SU-DHL-6 (cell line): ENCODE measurements around the gene UBXN10.

Experiments used
- H2AFZ ChIP-seq: fragments of 200-600 bp; sonication (generic); 2 replicates; pipeline ENCODE4 v1.6.1; 2014; ENCODE audit warnings: low read depth, mild to moderate bottlenecking, moderate library complexity, mixed read lengths, antibody characterized with exemption, low read length; ENCODE audit not compliant: severe bottlenecking
- H3F3A ChIP-seq: fragments of 200-600 bp; shearing (Covaris generic); 2 replicates; pipeline ENCODE4 v1.6.0; 2016; ENCODE audit warnings: antibody characterized with exemption, mild to moderate bottlenecking; ENCODE audit not compliant: insufficient read depth
- H3K27ac ChIP-seq: fragments of 200-600 bp; sonication (generic); 2 replicates; pipeline ENCODE4 v1.5.1; 2016; ENCODE audit warnings: low read depth, mild to moderate bottlenecking, low read length, moderate library complexity, mixed read lengths
- H3K27me3 ChIP-seq: fragments of 200-600 bp; sonication (generic), shearing (Covaris generic); 2 replicates; pipeline ENCODE4 v1.6.0; 2014; ENCODE audit warnings: mild to moderate bottlenecking, low read length
- H3K36me3 ChIP-seq: fragments of 200-600 bp; sonication (generic); 2 replicates; pipeline ENCODE4 v1.6.1; 2014; ENCODE audit warnings: mild to moderate bottlenecking, low read length, mixed read lengths
- H3K4me2 ChIP-seq: fragments of 300-600, 200-600 bp; shearing (Covaris generic), sonication (generic); 2 replicates; pipeline ENCODE4 v1.6.0; 2014; ENCODE audit warnings: low read length, low read depth, mild to moderate bottlenecking; ENCODE audit not compliant: poor library complexity, severe bottlenecking
- H3K4me3 ChIP-seq: fragments of 200-600 bp; sonication (generic); 2 replicates; pipeline ENCODE4 v1.5.1; 2014; ENCODE audit warnings: antibody characterized with exemption, low read length, mild to moderate bottlenecking, mixed read lengths; ENCODE audit not compliant: insufficient read depth, poor library complexity, severe bottlenecking
- H3K79me2 ChIP-seq: fragments of 200-600 bp; sonication (generic); 2 replicates; pipeline ENCODE4 v1.6.1; 2014; ENCODE audit warnings: mild to moderate bottlenecking, low read length, moderate library complexity; ENCODE audit not compliant: insufficient read depth
- H3K9ac ChIP-seq: fragments of 200-600 bp; sonication (generic); 2 replicates; pipeline ENCODE4 v1.7.0; 2014; ENCODE audit warnings: mild to moderate bottlenecking, low read length
- H3K9me2 ChIP-seq: fragments of 200-600 bp; sonication (generic); replicated peaks from 2 replicates; pipeline ENCODE4 v1.6.1; 2014; ENCODE audit warnings: low read length; ENCODE audit not compliant: insufficient read depth
- H3K9me3 ChIP-seq: fragments of 200-600 bp; sonication (generic); 2 replicates; pipeline ENCODE4 v1.6.1; 2014; ENCODE audit warnings: low read length, mixed read lengths; ENCODE audit not compliant: insufficient read depth
- H4K20me1 ChIP-seq: fragments of 200-600 bp; sonication (generic); 2 replicates; pipeline ENCODE4 v1.6.1; 2014; ENCODE audit warnings: low read depth, mild to moderate bottlenecking, antibody characterized with exemption, low read length, moderate library complexity, mixed read lengths
- CTCF ChIP-seq: fragments of 200-600 bp; sonication (generic); IDR thresholded peaks from one replicate; pipeline ENCODE4 v1.5.1; 2017; ENCODE audit warnings: antibody characterized with exemption, mild to moderate bottlenecking, low read length, moderate library complexity; ENCODE audit not compliant: insufficient read depth, poor library complexity, severe bottlenecking
- EZH2phosphoT487 ChIP-seq: fragments of 200-600 bp; sonication (generic), shearing (Covaris generic); conservative IDR thresholded peaks from 2 replicates; pipeline ENCODE4 v1.6.1; 2018; ENCODE audit warnings: mild to moderate bottlenecking, antibody characterized with exemption, low read length, moderate library complexity, mixed read lengths

Gene UBXN10

DNA sequence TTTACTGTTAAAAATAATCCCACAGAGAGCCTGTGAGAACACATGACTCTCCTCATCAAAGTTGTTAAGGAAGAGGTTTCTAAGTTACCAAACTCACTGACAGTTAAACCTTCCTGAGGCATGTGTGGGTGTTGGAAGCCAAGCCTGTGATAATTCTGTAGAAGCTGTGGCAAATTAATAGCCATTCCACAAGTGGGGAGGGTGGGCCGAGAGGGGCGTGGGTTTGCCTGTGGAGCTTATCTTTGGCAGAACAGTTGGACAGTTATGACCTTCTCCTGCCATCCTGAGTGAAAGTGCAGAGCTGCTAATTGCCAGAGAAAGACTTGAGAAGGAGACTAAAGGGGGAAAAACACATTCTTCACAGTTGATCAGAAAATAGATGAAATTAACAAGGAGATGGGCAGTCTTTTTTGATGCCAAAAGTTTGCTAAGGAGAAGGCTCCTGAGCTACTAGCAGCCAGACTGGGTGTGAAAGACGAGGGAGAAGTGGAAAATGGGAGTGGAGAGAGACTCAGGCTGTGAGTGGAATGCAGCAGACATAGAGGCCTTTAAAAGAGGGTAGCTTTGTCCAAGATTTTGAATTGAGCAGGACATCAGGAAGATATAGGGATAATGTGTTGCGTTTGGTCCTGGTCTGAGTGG is 2.0 kb downstream of the UBXN10 start:
- Histone ChIP-seq H4K20me1 (no peaks in the 10 kb centered on the region), H3K79me2 (no peaks in the 10 kb centered on the region), H3K9me3 (no peaks in the 10 kb centered on the region), H3K27me3 (no peaks in the 10 kb centered on the region), H2AFZ (no peak overlapping the region), H3K9ac (no peak overlapping the region), H3K4me2 (no peak overlapping the region), H3F3A (no peaks in the 10 kb centered on the region), H3K9me2 (no peaks in the 10 kb centered on the region), H3K36me3 (no peaks in the 10 kb centered on the region), H3K27ac (no peak overlapping the region), H3K4me3 (no peak overlapping the region)
- TF ChIP-seq EZH2phosphoT487, result no peak
- TF ChIP-seq CTCF, result no peak

DNA sequence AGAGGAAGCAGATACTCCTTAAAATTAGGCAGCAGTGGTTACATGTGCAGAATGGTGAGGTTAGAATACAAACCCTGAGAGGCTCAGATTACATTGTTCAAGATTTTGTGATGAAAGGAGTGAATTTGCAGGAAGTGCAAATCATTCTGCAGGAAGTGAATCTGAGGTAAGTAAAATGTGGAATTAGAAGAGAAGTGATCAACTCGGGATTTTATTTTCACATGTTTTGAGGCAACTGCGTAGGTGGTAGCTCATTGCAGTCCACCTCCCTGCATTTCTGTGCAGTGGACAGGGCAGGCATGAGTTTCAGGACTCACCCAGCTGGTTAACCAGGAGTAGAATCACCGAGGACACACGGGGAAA is 2.5 kb downstream of the UBXN10 start:
- no peaks in the 10 kb centered on the region for H3K36me3 ChIP-seq
- no peaks in the 10 kb centered on the region for H3K27me3 ChIP-seq
- H3K9ac ChIP-seq, result no peak overlapping the region
- H3K4me2 ChIP-seq, result no peak overlapping the region
- H3K27ac ChIP-seq, result no peak overlapping the region
- H2AFZ ChIP-seq, result no peak overlapping the region
- no peaks in the 10 kb centered on the region for H3K79me2 ChIP-seq
- H3K4me3 ChIP-seq, result no peak overlapping the region
- H3F3A ChIP-seq, result no peaks in the 10 kb centered on the region
- TF ChIP-seq CTCF, result no peak
- no peak for TF ChIP-seq EZH2phosphoT487
- no peaks in the 10 kb centered on the region for H3K9me2 ChIP-seq
- H3K9me3 ChIP-seq, result no peaks in the 10 kb centered on the region
- H4K20me1 ChIP-seq, result no peaks in the 10 kb centered on the region

DNA sequence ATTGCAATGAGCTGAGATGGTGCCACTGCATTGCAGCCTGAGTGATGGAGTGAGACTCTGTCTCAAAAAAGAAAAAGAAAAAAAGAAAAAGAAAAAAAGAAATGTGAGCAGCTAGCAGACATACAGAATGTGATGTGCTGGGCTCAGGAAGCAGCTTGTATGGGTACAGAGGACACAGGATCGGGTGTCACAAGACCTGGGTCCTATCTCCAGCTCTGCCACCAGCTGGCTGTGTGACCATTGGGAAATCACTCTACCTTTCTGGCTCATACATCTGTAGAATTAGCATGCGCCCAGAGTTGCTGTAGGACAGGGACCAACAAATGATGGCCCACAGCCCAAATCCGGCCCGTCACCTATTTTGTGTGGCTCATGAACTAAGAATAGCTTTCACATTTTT is 3.8 kb downstream of the UBXN10 start:
- Histone ChIP-seq H3F3A (no peaks in the 10 kb centered on the region), H3K4me2 (no peak overlapping the region), H3K36me3 (no peaks in the 10 kb centered on the region), H3K9me2 (no peaks in the 10 kb centered on the region), H3K27me3 (no peaks in the 10 kb centered on the region), H3K9ac (no peak overlapping the region), H3K4me3 (no peak overlapping the region), H4K20me1 (no peaks in the 10 kb centered on the region), H2AFZ (no peak overlapping the region), H3K9me3 (no peaks in the 10 kb centered on the region), H3K27ac (no peak overlapping the region), H3K79me2 (no peaks in the 10 kb centered on the region)
- no peak for TF ChIP-seq EZH2phosphoT487
- no peak for TF ChIP-seq CTCF
